AG09309 (cell line): ENCODE results near the gene GRK2.
A peak's percentile ranks its signal among the peaks of the same experiment; 100 is the strongest.

Source experiments
- DNase-seq: peaks from one replicate; pipeline ENCODE4 v3.0.0-alpha.2; 2010; ENCODE audit warnings: low read depth
- H3K4me3 ChIP-seq: 2 replicates; pipeline ENCODE4 v1.5.1; 2011; ENCODE audit warnings: mild to moderate bottlenecking, low read depth, low read length, moderate library complexity; ENCODE audit not compliant: control insufficient read depth
- TF ChIP-seq, protein P1 (sequence below): IDR thresholded peaks from 2 replicates; pipeline ENCODE4 v1.5.1; 2011; ENCODE audit warnings: mild to moderate bottlenecking, low read depth, low read length, inconsistent platforms; ENCODE audit not compliant: insufficient read depth, control insufficient read depth; ENCODE audit errors: missing control alignments

Gene GRK2

DNA sequence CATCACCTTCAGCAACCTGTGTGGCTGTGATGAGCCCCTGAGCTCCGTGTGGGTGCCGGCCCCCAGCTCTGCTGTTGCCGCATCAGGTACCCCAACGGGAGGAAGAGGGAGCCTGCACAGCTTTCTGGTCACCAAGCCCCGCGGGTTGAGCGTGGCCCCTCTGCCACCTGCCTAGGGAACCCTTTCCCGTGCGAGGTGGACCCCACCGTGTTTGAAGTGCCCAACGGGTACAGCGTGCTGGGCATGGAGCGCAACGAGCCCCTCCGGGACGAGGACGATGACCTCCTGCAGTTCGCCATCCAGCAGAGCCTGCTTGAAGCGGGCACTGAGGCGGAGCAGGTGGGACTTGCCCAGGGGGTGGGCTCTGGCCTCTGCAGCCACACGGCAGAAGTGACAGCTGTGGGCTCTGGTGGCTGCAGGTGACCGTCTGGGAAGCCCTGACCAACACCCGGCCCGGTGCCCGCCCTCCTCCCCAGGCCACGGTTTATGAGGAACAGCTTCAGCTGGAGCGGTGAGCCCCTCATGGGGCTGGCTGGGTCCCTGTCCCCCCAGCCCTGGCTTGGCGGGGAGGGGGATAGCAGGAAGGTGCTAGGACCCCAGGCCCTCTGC is 35.1 kb downstream of the GRK2 start:
- TF ChIP-seq, protein P1, sequence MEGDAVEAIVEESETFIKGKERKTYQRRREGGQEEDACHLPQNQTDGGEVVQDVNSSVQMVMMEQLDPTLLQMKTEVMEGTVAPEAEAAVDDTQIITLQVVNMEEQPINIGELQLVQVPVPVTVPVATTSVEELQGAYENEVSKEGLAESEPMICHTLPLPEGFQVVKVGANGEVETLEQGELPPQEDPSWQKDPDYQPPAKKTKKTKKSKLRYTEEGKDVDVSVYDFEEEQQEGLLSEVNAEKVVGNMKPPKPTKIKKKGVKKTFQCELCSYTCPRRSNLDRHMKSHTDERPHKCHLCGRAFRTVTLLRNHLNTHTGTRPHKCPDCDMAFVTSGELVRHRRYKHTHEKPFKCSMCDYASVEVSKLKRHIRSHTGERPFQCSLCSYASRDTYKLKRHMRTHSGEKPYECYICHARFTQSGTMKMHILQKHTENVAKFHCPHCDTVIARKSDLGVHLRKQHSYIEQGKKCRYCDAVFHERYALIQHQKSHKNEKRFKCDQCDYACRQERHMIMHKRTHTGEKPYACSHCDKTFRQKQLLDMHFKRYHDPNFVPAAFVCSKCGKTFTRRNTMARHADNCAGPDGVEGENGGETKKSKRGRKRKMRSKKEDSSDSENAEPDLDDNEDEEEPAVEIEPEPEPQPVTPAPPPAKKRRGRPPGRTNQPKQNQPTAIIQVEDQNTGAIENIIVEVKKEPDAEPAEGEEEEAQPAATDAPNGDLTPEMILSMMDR = no peak
- no peak overlapping the region for H3K4me3 ChIP-seq
- no peak for DNase-seq

DNA sequence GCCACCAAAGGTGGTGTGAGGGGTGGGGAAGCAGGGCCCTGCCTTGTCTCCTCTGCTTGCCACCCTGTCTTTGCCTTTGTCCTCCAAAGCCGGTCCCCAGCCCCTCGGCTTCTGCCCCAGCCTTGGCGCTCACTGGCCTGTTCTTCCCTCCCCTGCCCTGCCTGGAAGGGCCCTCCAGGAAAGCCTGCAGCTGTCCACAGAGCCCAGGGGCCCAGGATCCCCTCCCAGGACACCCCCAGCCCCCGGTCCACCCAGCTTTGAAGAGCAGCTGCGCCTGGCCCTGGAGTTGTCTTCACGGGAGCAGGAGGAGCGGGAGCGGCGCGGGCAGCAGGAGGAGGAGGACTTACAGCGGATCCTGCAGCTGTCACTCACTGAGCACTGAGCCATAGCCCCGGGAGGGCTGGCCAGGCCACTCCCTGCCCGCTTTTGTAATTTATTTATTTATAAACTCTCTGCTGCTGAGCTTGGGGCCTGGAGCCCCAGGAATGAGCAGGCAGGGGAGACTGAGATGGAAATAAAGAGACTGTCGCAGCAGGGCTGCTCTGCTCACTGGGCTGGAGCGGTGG is 35.8 kb downstream of the GRK2 start:
- TF ChIP-seq, protein P1 = no peak
- H3K4me3 ChIP-seq = no peak overlapping the region
- no peak for DNase-seq

DNA sequence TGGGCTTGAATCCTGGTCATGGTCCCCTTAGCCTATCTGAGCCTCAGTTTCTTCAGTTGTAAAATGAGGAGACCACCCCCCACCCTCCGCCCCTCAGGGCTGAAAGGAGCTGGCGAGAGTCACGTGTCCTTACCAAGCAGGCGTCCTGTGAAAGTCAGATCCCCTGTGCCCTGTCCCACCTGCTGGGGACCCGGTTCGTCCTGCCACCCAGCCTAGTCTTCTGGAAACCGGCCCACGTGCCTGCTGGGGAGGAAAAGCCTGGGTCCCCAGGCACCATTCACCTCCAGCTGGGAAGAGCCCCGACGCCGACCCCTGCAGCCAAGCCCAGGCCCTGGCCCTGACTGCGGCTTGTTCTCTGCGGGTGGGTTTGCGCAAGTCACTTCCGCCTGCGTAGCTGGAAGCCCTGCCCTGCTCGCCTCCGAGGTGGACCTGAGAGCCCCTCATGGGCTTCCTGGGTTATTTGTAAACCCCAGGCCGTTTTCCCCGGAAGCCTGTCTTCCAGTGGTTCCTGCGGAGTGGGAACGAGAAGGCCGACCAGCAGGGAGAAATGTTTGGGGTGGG is 36.4 kb downstream of the GRK2 start:
- TF ChIP-seq, protein P1 = no peak
- no peak for DNase-seq
- H3K4me3 ChIP-seq = peak overlapping the region; percentile 72

DNA sequence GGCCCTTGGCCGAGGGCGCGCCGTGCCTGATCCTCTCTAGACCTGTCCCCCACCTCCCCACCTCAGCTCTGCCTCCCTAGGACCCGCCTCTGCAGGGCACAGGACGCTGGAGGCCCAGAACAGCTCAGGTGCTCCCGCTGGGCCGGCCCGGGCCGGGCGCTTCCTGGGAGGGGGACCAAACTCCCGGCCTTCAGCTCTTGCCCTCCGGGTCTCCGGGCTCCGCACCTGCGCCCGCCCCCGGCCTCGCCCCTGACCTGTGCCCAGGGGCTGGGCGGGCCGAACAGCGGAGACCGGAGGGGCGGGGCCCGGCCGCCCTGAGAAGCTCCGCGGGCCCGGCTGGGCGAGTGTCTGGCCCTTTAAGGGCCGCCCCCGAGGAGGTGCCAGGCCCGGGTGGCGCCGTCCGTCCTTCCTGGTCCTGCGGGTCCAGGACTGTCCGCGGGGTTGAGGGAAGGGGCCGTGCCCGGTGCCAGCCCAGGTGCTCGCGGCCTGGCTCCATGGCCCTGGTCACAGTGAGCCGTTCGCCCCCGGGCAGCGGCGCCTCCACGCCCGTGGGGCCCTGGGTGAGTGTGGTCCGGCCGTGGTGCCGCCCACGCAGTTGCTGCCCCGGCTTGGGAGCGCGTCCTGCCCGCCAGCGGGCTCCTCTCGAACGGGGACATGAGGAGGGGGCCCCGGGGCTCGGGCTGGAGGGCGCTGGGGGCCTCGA is 37.0 kb downstream of the GRK2 start, which contains the start of gene SSH3:
Gene SSH3, plus strand, starts transcription at position 399 of the 703 bp plus-strand sequence. Its CDS starts 96 bp downstream, at position 495.
- TF ChIP-seq, protein P1 = no peak
- peak within 1 kb of the TSS; percentile 72 for H3K4me3 ChIP-seq
- DNase-seq = no peak

DNA sequence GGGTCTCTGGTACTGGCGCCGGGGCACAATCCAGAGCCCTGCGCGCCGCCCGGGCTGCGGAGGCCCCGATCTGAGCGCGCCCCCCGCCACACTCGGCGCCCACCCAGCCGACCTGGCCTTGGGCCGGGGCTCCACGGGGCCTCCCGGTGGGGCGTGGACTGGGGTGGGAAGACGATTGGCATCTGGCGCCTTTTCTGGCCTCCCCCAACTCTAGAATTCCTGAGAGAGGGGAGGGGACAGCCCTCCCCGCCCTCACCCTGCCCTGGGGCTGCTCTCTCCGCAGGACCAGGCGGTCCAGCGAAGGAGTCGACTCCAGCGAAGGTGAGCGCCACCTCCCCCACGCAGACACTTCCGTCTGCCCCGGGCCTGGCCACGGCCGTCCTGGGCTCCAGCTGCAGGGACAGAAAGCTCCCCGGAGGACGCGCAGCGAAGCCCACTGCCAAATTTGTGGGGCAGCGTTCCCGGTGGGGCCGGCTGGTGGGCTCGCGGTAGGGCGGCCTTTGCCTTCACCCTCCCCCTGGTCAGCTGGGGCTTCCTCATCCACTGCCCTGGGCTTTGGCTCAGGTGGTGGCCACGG is 37.6 kb downstream of the GRK2 start:
- TF ChIP-seq, protein P1 = no peak
- DNase-seq = no peak
- H3K4me3 ChIP-seq = peak overlapping the region; percentile 72

DNA sequence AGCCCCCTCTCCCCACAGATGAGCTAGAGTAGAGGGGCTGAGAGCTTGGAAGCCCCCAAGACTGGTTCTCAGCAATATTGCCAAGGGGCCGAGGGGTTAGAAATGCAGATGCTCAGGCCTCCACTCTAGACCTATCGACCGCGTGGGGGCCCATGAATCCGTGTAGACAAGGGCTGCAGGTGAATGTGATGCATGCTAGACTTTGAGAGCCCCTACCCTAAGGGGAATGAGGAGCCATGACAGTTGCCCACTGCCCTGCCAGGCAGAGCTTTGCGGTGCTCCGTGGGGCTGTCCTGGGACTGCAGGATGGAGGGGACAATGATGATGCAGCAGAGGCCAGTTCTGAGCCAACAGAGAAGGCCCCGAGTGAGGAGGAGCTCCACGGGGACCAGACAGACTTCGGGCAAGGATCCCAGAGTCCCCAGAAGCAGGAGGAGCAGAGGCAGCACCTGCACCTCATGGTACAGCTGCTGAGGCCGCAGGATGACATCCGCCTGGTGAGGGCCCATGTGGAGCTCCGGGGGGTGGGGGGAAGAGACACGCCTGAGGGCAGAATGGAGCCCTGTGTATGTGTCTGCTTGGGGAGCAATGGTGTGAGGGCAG is 38.3 kb downstream of the GRK2 start:
- peak overlapping the region; percentile 72 for H3K4me3 ChIP-seq
- TF ChIP-seq, protein P1 = no peak
- no peak for DNase-seq
